ENCODE results near the gene CPEB4.

Gene CPEB4

GRCh38 chr5:173988554-173989431, 100.6 kb downstream of the CPEB4 start, which contains the start of gene C5orf47:
Gene C5orf47, plus strand, starts transcription at chr5:173989170. Its CDS starts 94 bp downstream, at chr5:173989264.
- no peak for FAIRE-seq

GRCh38 chr5:173989432-173990082, 101.4 kb downstream of the CPEB4 start:
- no peak for FAIRE-seq

- no peak for FAIRE-seq
Observed at GRCh38 chr5:173997331-173997730, 109.2 kb downstream of the CPEB4 start.

GRCh38 chr5:173998531-173998930, 110.4 kb downstream of the CPEB4 start:
- FAIRE-seq = no peak

GRCh38 chr5:174000076-174000475, 111.9 kb downstream of the CPEB4 start:
- FAIRE-seq = no peak

- no peak for FAIRE-seq
Observed at GRCh38 chr5:174003795-174004194, 115.6 kb downstream of the CPEB4 start.

- no peak for FAIRE-seq
Observed at GRCh38 chr5:174008922-174009321, 120.8 kb downstream of the CPEB4 start.

- FAIRE-seq = no peak
Observed at GRCh38 chr5:174010365-174010764, 122.2 kb downstream of the CPEB4 start.

GRCh38 chr5:174011441-174011840, 123.3 kb downstream of the CPEB4 start:
- no peak for FAIRE-seq

Data from endometrium (tissue), 2 donors.